Fibroblast of mammary gland (primary cell): ENCODE measurements around the gene METTL1.

Experiments used
- DNase-seq: peaks from one replicate; pipeline ENCODE4 v3.0.0-alpha.2; 2010; ENCODE audit warnings: low read depth
- H3K4me3 ChIP-seq: 2 replicates; pipeline ENCODE4 v1.5.1; 2011; ENCODE audit warnings: low read depth, mild to moderate bottlenecking, low read length, moderate library complexity; ENCODE audit not compliant: control insufficient read depth
- CTCF ChIP-seq: conservative IDR thresholded peaks from 2 replicates; pipeline ENCODE4 v1.5.1; 2011; ENCODE audit warnings: low read depth, low read length, inconsistent platforms; ENCODE audit not compliant: control insufficient read depth, insufficient read depth

METTL1 gene

GRCh38 chr12:57718641-57719528, 53.0 kb downstream of the METTL1 start:
- H3K4me3 ChIP-seq: no peak overlapping the region
- no peak for TF ChIP-seq CTCF

More at GRCh38 chr12:57718641-57719528, 53.0 kb downstream of the METTL1 start:
- DNase-seq: no peak
